Erythroblast (primary cell): ENCODE measurements around the gene HERC2.
"Not testable (repeated sequence)": the region's sequence is repeated elsewhere in the genome, so short reads cannot be mapped to it uniquely, and the experiment has no call there.

ENCODE experiments used
- GATA1 ChIP-seq: IDR thresholded peaks from 2 replicates; pipeline ENCODE4 v1.6.1; 2011; ENCODE audit warnings: low read depth, mild to moderate bottlenecking, control low read depth, low read length, moderate library complexity
- POLR2A ChIP-seq: IDR thresholded peaks from 2 replicates; pipeline ENCODE4 v1.6.1; 2011; ENCODE audit warnings: mild to moderate bottlenecking, low read length

GRCh38 chr15:28222612-28223011, 99.4 kb downstream of the HERC2 start:
- TF ChIP-seq POLR2A, GATA1: not testable (repeated sequence)
